ENCODE results near the gene DNAH14. TPM values are rescaled to one million over a fixed set of nuclear protein-coding genes. Genes with fewer than 3 reads are reported as not detected.
"Not testable (repeated sequence)": the region's sequence is repeated elsewhere in the genome, so short reads cannot be mapped to it uniquely, and the experiment has no call there.

Gene DNAH14
- total RNA-seq, 1 donor from 2014 or later, result 4.8 TPM

DNA sequence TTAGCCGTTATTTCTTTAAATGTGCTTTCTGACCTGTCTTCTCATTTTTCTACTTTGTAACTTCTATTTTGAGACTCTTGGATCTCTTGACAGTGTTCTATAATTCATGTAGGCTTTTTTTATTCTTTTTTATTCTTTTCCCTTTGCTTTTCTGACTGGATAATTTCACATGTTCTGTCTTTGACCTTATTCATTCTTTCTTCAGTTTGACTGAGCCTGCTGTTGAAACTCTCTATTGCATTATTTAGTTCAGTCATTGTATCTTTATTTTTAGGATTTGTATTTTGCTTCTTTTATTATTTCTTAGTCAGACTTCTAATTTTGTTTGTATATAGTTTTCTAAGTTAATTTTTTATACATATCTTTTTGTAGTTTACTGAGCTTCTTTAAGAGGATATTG is 66.1 kb downstream of the DNAH14 start:
- DNase-seq (ENCODE audit: low read depth in 2 of 2), result no peak

DNA sequence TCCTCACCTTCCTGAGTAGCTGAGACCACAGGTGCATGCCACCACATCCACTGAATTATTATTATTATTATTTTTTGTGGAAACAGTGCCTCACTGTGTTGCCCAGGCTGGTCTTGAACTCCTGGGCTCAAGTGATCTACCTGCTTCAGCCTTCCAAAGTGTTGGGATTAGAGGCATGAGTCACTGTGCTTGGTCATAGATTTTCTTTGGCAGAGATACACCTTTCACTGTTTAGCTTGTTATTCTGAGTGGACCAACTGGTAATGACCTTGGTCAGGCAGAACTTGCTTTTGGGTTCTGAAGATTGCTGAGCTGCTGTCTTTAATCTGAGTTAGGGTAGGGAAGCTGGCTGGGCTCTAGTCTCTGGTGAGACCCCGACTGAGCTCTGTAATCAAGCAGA is 66.8 kb downstream of the DNAH14 start:
- DNase-seq (ENCODE audit: low read depth in 2 of 2), result no peak

DNA sequence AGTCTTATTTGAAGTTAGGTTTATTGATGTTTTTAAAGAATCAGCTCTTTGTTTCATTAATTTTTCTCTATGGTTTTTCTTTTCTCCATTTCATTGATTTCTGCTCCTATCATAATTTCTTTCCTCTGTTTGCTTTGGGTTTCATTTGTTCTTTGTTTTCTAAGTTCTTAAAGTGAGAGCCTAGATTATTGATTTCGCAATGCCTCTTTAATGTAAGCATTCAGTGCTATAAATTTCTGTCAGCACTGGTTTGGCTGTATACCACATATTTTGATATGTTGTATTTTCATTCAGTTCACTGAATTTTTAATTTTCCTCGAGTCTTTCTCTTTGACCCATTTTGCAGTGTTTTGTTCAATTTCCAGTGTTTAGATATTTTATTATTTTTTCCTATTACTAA is 68.7 kb downstream of the DNAH14 start:
- no peak for DNase-seq (ENCODE audit: low read depth in 2 of 2)

- peak in 1 of 2 donors; percentile 7 for DNase-seq (ENCODE audit: low read depth in 2 of 2)
Measured at GRCh38 chr1:225004396-225004795, 74.9 kb downstream of the DNAH14 start.

DNA sequence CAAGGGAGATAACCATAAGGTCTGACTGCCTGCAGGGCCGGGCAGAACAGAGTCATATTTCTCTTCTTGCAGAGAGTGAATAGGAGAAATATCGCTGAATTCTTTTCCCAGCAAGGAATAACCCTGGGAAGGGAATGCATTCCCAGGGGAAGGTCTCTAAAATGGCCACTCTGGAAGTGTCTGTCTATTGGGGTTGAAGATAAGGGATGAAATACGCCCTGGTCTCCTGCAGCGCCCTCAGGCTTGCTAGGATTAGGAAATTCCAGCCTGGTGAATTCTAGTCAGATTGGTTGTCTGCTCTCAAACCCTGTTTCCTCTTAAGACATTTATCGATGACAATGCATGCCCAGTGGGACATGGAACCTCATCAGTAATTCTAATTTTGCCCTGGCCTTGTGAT is 76.9 kb downstream of the DNAH14 start:
- not testable (repeated sequence) for DNase-seq (ENCODE audit: low read depth in 2 of 2)

DNA sequence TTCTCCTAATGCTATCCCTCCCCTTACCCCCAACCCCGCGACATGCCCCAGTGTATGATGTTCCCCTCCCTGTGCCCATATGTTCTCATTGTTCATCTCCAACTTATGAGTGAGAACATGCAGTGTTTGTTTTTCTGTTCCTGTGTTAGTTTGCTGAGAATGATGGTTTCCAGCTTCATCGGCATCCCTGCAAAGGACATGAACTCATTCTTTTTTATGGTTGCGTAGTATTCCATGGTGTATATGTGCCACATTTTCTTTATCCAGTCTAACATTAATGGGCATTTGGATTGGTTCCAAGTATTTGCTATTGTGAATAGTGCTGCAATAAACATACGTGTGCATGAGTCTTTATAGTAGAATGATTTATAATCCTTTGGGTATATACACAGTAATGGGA is 78.6 kb downstream of the DNAH14 start:
- not testable (repeated sequence) for DNase-seq (ENCODE audit: low read depth in 2 of 2)

GRCh38 chr1:225021037-225021436 is 91.6 kb downstream of the DNAH14 start:
- no peak for DNase-seq (ENCODE audit: low read depth in 2 of 2)

GRCh38 chr1:225026701-225027100 is 97.2 kb downstream of the DNAH14 start:
- no peak for DNase-seq (ENCODE audit: low read depth in 2 of 2)

GRCh38 chr1:225036441-225036840 is 107.0 kb downstream of the DNAH14 start:
- DNase-seq (ENCODE audit: low read depth in 2 of 2), result not testable (repeated sequence)

GRCh38 chr1:225042263-225042662 is 112.8 kb downstream of the DNAH14 start:
- DNase-seq (ENCODE audit: low read depth in 2 of 2), result no peak

DNA sequence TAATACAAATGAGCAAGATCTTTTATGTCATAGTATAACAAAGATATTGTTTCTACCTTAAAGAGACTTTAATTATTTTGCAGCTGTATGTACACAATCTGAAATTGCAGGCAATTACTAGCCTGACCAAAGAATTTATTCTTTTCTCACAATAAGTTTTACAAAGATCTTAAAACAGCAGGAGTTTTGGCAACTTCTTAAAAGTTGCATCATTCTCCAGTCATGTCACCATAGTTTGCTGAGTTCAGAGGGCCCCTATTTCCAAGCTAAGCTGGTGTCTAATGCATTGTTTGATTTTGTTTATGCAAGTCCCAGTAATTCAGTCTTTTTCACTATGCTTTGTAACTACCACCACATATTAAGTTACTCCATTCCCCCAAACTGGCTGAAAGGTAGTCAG is 114.8 kb downstream of the DNAH14 start:
- DNase-seq (ENCODE audit: low read depth in 2 of 2), result no peak

DNA sequence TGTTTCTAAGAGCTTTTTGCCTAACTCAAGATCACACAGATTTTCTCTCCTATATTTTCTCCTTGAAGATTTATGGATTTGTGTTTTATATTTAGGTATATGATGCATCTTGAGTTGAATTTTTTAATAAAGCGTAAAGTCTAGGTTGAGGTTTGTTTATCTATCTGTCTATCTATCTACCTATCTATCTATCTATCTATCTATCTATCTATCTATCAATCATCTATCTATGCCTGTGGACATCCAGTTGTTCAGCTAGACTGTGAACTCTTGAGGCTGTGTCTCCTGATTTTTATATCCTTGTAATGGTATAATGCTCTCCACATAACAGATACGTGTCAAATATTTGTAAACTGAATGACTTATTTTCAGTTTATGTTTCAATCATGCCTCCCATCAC is 120.1 kb downstream of the DNAH14 start:
- DNase-seq (ENCODE audit: low read depth in 2 of 2), result no peak

- DNase-seq (ENCODE audit: low read depth in 2 of 2), result no peak
Measured at GRCh38 chr1:225063722-225064121, 134.2 kb downstream of the DNAH14 start.

- no peak for DNase-seq (ENCODE audit: low read depth in 2 of 2)
Measured at GRCh38 chr1:225070972-225071371, 141.5 kb downstream of the DNAH14 start.

DNA sequence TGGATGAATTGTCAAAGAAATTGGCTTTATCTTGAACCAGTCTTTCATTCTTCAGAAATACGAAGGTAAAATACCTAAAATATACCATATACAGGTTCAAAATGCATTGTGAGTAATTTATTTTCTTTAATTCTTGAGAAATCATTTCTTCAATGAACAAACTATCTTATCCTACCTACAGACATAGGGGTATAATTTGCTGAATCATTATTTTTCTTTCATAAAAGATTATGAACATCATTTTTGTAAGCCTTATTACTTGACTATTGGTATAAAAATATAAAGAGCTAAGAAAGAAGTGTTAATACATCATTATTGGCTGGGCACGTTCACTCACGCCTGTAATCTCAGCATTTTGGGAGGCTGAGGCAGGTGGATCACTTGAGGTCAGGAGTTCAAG is 167.7 kb downstream of the DNAH14 start:
- no peak for DNase-seq (ENCODE audit: low read depth in 2 of 2)

DNA sequence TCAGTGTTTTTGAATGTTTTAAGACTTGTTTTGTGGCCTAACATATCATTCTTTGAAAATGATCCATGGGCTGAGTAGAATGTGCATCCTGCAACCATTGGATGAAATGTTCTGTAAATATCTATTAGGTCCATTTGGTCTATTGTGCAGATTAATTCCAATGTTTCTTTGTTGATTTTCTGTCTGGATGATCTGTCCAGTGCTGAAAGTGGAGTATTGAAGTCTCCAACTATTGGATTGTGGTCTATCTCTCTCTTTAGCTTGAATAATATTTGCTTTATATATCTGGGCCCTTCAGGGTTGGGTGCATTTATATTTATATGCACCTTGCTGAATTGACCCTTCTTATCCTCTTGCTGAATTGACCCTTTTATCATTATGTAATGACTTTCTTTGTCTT is 181.5 kb downstream of the DNAH14 start:
- no peak for DNase-seq (ENCODE audit: low read depth in 2 of 2)

DNA sequence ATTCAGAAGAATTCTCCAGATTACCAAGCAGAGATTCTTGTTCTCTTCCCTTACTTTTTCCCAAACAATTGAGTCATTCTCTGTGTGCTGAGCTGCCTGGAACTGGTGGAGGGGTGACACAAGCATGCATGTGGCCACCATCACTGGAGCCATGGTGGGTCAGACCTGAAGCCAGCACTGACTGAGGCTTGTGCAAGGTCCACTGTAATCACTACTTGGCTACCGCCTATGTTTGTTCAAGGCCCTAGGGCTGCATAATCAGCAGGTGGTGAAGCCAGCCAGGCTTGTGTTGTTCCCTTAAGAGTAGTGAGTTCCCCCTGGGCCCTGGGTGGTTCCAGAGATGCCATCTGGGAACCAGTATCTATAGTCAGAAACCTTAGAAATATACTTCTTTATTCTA is 183.8 kb downstream of the DNAH14 start:
- no peak for DNase-seq (ENCODE audit: low read depth in 2 of 2)

GRCh38 chr1:225114354-225114990 is 185.0 kb downstream of the DNAH14 start:
- DNase-seq (ENCODE audit: low read depth in 2 of 2), result no peak

- no peak for DNase-seq (ENCODE audit: low read depth in 2 of 2)
Measured at GRCh38 chr1:225119307-225119706, 189.8 kb downstream of the DNAH14 start.

- no peak for DNase-seq (ENCODE audit: low read depth in 2 of 2)
Measured at GRCh38 chr1:225121095-225121494, 191.6 kb downstream of the DNAH14 start.

GRCh38 chr1:225131869-225132268 is 202.4 kb downstream of the DNAH14 start:
- DNase-seq (ENCODE audit: low read depth in 2 of 2), result no peak

GRCh38 chr1:225137976-225138375 is 208.5 kb downstream of the DNAH14 start:
- DNase-seq (ENCODE audit: low read depth in 2 of 2), result no peak

GRCh38 chr1:225143001-225143400 is 213.5 kb downstream of the DNAH14 start:
- no peak for DNase-seq (ENCODE audit: low read depth in 2 of 2)

- no peak for DNase-seq (ENCODE audit: low read depth in 2 of 2)
Measured at GRCh38 chr1:225146478-225146877, 217.0 kb downstream of the DNAH14 start.

Measured in lung microvascular endothelial cell (primary cell).